ENCODE data around the gene IVNS1ABP.
"Not testable (repeated sequence)": the region's sequence is repeated elsewhere in the genome, so short reads cannot be mapped to it uniquely, and the experiment has no call there.

IVNS1ABP gene

DNA sequence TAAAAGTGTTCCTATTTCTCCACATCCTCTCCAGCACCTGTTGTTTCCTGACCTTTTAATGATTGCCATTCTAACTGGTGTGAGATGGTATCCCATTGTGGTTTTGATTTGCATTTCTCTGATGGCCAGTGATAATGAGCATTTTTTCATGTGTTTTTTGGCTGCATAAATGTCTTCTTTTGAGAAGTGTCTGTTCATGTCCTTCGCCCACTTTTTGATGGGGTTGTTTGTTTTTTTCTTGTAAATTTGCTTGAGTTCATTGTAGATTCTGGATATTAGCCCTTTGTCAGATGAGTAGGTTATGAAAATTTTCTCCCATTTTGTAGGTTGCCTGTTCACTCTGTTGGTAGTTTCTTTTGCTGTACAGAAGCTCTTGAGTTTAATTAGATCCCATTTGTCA, 64.6 kb downstream of the IVNS1ABP start:
- DNase-seq (ENCODE audit: low spot score), result not testable (repeated sequence)

DNA sequence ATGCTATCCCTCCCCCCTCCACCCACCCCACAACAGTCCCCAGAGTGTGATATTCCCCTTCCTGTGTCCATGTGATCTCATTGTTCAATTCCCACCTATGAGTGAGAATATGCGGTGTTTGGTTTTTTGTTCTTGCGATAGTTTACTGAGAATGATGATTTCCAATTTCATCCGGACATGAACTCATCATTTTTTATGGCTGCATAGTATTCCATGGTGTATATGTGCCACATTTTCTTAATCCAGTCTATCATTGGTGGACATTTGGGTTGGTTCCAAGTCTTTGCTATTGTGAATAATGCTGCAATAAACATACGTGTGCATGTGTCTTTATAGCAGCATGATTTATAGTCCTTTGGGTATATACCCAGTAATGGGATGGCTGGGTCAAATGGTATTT, 65.1 kb downstream of the IVNS1ABP start:
- DNase-seq (ENCODE audit: low spot score), result not testable (repeated sequence)

DNA sequence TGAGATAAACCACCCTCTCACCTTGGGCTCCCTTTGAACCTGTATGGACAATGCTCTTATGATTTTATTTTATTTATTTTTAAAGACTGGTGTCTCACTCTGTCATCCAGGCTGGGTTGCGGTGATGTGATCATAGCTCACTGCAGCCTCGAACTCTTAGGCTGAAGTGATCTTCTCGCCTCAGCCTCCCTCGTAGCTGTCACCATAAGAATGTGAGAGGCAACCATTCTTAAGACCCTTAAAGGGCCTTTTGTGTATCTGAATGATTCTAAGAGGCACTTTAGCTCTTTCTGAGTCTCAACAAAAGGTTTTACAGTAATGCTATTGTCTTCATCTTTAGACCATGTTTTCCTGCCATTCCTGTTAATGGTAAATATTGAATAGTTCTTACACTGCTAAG, 67.0 kb downstream of the IVNS1ABP start:
- no peak for DNase-seq (ENCODE audit: low spot score)

DNA sequence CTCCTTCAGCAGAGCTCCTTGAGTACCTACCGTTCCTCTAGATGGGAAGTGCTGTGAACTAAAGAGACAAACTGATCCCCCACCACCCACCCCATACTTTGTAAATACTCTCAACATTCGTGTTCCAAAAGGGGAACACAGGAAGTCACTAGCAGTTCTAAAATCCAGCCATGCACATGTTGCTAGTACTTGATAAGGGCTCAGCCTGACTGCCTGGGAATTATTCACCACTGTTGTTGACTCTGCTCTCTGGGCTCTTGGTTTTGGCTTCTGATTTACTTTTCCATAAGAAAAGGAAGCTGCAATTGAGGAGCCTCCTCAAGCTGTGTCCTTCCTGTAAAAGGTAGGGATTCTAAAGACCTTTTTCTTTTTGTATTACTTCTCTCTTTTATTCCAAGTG, 67.5 kb downstream of the IVNS1ABP start:
- no peak for DNase-seq (ENCODE audit: low spot score)
